ENCODE results near the gene PNKD. TPM values are rescaled to one million over a fixed set of nuclear protein-coding genes. Genes with fewer than 3 reads are reported as not detected.

Gene PNKD
- total RNA-seq, 1 donor from 2014 or later, result 10.3 TPM

GRCh38 chr2:218318241-218318640 is 47.9 kb downstream of the PNKD start:
- no peak overlapping the region for H3K4me3 ChIP-seq (ENCODE audit: low read depth, low read length)
- no peak for FAIRE-seq
- TF ChIP-seq CTCF (IDR thresholded peaks at IDR 0.05; ENCODE audit: insufficient read depth, low read length, severe bottlenecking), result no peak
- no peak for DNase-seq (ENCODE audit: low read depth)
- H3K27me3 ChIP-seq (ENCODE audit: control insufficient read depth, insufficient read depth, low read length), result no peaks in the 10 kb centered on the region
- no peaks in the 10 kb centered on the region for H3K36me3 ChIP-seq (ENCODE audit: control insufficient read depth, insufficient read depth, low read length)

GRCh38 chr2:218319813-218320365 is 49.6 kb downstream of the PNKD start:
- Histone ChIP-seq H3K27me3 (ENCODE audit: control insufficient read depth, insufficient read depth, low read length) (no peaks in the 10 kb centered on the region), H3K4me3 (ENCODE audit: low read depth, low read length) (no peak overlapping the region), H3K36me3 (ENCODE audit: control insufficient read depth, insufficient read depth, low read length) (no peaks in the 10 kb centered on the region)
- FAIRE-seq (no peak), DNase-seq (ENCODE audit: low read depth) (no peak)
- TF ChIP-seq CTCF (IDR thresholded peaks at IDR 0.05; ENCODE audit: insufficient read depth, low read length, severe bottlenecking), result no peak

- no peak for FAIRE-seq
Measured at GRCh38 chr2:218320704-218321336, 50.5 kb downstream of the PNKD start.

GRCh38 chr2:218322768-218323525 is 52.6 kb downstream of the PNKD start:
- no peak for TF ChIP-seq CTCF (IDR thresholded peaks at IDR 0.05; ENCODE audit: insufficient read depth, low read length, severe bottlenecking)
- peak overlapping the region; percentile 43 for H3K4me3 ChIP-seq (ENCODE audit: low read depth, low read length)
- FAIRE-seq (no peak), DNase-seq (ENCODE audit: low read depth) (peak; percentile 37)
- H3K27me3 ChIP-seq (ENCODE audit: control insufficient read depth, insufficient read depth, low read length), result no peaks in the 10 kb centered on the region
- no peaks in the 10 kb centered on the region for H3K36me3 ChIP-seq (ENCODE audit: control insufficient read depth, insufficient read depth, low read length)

More at GRCh38 chr2:218320704-218321336, 50.5 kb downstream of the PNKD start:
- no peaks in the 10 kb centered on the region for H3K27me3 ChIP-seq (ENCODE audit: control insufficient read depth, insufficient read depth, low read length)
- H3K4me3 ChIP-seq (ENCODE audit: low read depth, low read length), result no peak overlapping the region
- no peak for TF ChIP-seq CTCF (IDR thresholded peaks at IDR 0.05; ENCODE audit: insufficient read depth, low read length, severe bottlenecking)
- no peaks in the 10 kb centered on the region for H3K36me3 ChIP-seq (ENCODE audit: control insufficient read depth, insufficient read depth, low read length)
- peak; percentile 30 for DNase-seq (ENCODE audit: low read depth)

GRCh38 chr2:218323526-218324472 is 53.5 kb downstream of the PNKD start:
- TF ChIP-seq CTCF (IDR thresholded peaks at IDR 0.05; ENCODE audit: insufficient read depth, low read length, severe bottlenecking), result no peak
- no peak for FAIRE-seq
- Histone ChIP-seq H3K27me3 (ENCODE audit: control insufficient read depth, insufficient read depth, low read length) (no peaks in the 10 kb centered on the region), H3K4me3 (ENCODE audit: low read depth, low read length) (peak overlapping the region; percentile 43), H3K36me3 (ENCODE audit: control insufficient read depth, insufficient read depth, low read length) (no peaks in the 10 kb centered on the region)
- DNase-seq (ENCODE audit: low read depth), result peak; percentile 45
